ENCODE results near the gene RAB31.

The RAB31 gene

GRCh38 chr18:9827793-9828505, 119.8 kb downstream of the RAB31 start:
- Histone ChIP-seq H3K4me3 (ENCODE audit: low read depth in 1 of 2, low read length in 2 of 2) (no peak overlapping the region), H4K20me1 (ENCODE audit: insufficient read depth, low read length) (no peaks in the 10 kb centered on the region; the same call in 1 of the 2 replicates), H3K4me1 (ENCODE audit: insufficient read depth, low read length) (no peaks in the 10 kb centered on the region), H3K4me2 (ENCODE audit: insufficient read depth, low read length) (no peak overlapping the region), H3K27me3 (ENCODE audit: insufficient read depth, low read length, poor library complexity) (peaks cover 3% of the 10 kb centered on the region), H3K9ac (ENCODE audit: low read depth, low read length) (no peak overlapping the region), H3K79me2 (ENCODE audit: insufficient read depth, low read length) (no peaks in the 10 kb centered on the region), H3K36me3 (ENCODE audit: insufficient read depth, low read length) (no peaks in the 10 kb centered on the region), H2AFZ (ENCODE audit: low read depth, low read length) (no peak overlapping the region), H3K27ac (ENCODE audit: low read length) (no peak overlapping the region), H3K9me3 (ENCODE audit: insufficient read depth, low read length, severe bottlenecking) (no peaks in the 10 kb centered on the region)
- ATAC-seq (ENCODE audit: insufficient read depth, low read depth) (peak; percentile 53; the same call in 1 of the 3 replicates), DNase-seq (no peak)
- TF ChIP-seq EZH2 (IDR thresholded peaks at IDR 0.05; ENCODE audit: borderline replicate concordance, low read depth, low read length, severe bottlenecking) (no peak), CTCF (IDR thresholded peaks at IDR 0.05; ENCODE audit: borderline replicate concordance, extremely low read depth, low read length, poor library complexity, severe bottlenecking) (no peak)

DNA sequence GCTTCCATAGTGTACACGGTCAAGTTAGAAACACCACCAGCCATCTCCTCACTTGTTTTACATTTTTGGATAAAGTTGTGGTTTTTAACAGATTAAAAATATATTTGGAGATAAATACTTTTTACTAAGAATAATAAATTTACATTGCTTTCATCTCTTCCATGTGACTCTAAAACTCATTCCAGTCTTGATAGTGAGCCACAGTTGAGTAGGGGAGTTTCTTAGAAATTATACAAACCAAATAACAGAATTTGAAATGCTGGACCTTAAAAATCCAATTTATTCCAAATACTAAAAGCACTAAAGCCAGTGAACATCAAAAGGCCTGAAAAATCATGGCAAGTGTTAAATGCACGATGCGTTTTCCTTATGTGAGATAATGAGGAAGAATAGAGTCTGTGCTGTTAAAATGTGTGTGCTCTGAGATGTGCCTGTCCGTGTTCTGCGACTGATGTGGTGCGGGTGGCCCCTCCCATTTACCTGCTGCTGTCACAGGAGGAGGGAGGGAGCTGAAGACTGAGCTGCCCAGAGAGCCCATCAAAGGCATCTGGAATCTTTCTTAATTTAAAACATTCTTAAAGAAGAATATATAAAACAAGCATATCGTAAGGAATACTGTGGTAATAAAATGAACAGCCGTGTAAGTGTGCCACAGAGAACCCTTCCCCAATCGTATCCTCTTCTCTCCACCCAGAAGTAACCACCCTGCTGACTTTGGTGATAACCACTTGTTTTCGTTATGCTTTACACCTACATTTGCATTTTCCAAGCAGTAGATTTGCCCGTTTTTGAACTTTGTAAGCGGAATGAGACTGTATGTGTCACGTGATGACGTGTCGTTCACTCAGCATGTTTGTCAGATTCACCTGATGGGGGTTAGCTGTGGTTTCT, 120.7 kb downstream of the RAB31 start:
- ATAC-seq (ENCODE audit: insufficient read depth, low read depth), result no peak
- TF ChIP-seq CTCF (IDR thresholded peaks at IDR 0.05; ENCODE audit: borderline replicate concordance, extremely low read depth, low read length, poor library complexity, severe bottlenecking), result no peak
- TF ChIP-seq EZH2 (IDR thresholded peaks at IDR 0.05; ENCODE audit: borderline replicate concordance, low read depth, low read length, severe bottlenecking), result no peak
- no peaks in the 10 kb centered on the region for H3K79me2 ChIP-seq (ENCODE audit: insufficient read depth, low read length)
- H3K4me2 ChIP-seq (ENCODE audit: insufficient read depth, low read length), result no peak overlapping the region
- no peak overlapping the region for H3K9ac ChIP-seq (ENCODE audit: low read depth, low read length)
- no peak overlapping the region for H3K4me3 ChIP-seq (ENCODE audit: low read depth in 1 of 2, low read length in 2 of 2)
- H2AFZ ChIP-seq (ENCODE audit: low read depth, low read length), result no peak overlapping the region
- H3K4me1 ChIP-seq (ENCODE audit: insufficient read depth, low read length), result no peaks in the 10 kb centered on the region
- H3K27me3 ChIP-seq (ENCODE audit: insufficient read depth, low read length, poor library complexity), result peaks cover 3% of the 10 kb centered on the region
- no peak for DNase-seq
- no peak overlapping the region for H3K27ac ChIP-seq (ENCODE audit: low read length)
- H4K20me1 ChIP-seq (ENCODE audit: insufficient read depth, low read length), result no peaks in the 10 kb centered on the region; the same call in 1 of the 2 replicates
- no peaks in the 10 kb centered on the region for H3K9me3 ChIP-seq (ENCODE audit: insufficient read depth, low read length, severe bottlenecking)
- no peaks in the 10 kb centered on the region for H3K36me3 ChIP-seq (ENCODE audit: insufficient read depth, low read length)

DNA sequence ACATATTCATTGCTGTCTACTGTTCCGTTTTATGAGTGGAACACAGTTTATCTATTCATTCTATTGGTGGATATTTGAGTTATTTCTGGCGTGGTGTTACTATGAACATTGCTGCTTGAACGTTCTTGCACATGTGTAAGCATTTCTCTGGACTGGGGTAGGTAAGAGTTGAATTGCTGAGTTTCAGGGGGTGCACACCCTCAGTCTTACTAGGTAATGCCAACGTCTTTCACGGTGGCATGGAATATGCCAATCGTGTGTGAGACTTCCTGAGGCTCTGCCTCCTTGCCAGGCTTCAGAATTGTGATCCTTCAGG, 121.3 kb downstream of the RAB31 start:
- no peak overlapping the region for H3K9ac ChIP-seq (ENCODE audit: low read depth, low read length)
- ATAC-seq (ENCODE audit: insufficient read depth, low read depth) (no peak), DNase-seq (no peak)
- H3K27ac ChIP-seq (ENCODE audit: low read length), result no peak overlapping the region
- no peaks in the 10 kb centered on the region; the same call in 1 of the 2 replicates for H4K20me1 ChIP-seq (ENCODE audit: insufficient read depth, low read length)
- TF ChIP-seq EZH2 (IDR thresholded peaks at IDR 0.05; ENCODE audit: borderline replicate concordance, low read depth, low read length, severe bottlenecking) (no peak), CTCF (IDR thresholded peaks at IDR 0.05; ENCODE audit: borderline replicate concordance, extremely low read depth, low read length, poor library complexity, severe bottlenecking) (no peak)
- H3K27me3 ChIP-seq (ENCODE audit: insufficient read depth, low read length, poor library complexity), result peaks cover 3% of the 10 kb centered on the region
- no peaks in the 10 kb centered on the region for H3K9me3 ChIP-seq (ENCODE audit: insufficient read depth, low read length, severe bottlenecking)
- no peak overlapping the region for H3K4me2 ChIP-seq (ENCODE audit: insufficient read depth, low read length)
- no peaks in the 10 kb centered on the region for H3K4me1 ChIP-seq (ENCODE audit: insufficient read depth, low read length)
- H3K79me2 ChIP-seq (ENCODE audit: insufficient read depth, low read length), result no peaks in the 10 kb centered on the region
- H3K36me3 ChIP-seq (ENCODE audit: insufficient read depth, low read length), result no peaks in the 10 kb centered on the region
- H3K4me3 ChIP-seq (ENCODE audit: low read depth in 1 of 2, low read length in 2 of 2), result no peak overlapping the region
- no peak overlapping the region for H2AFZ ChIP-seq (ENCODE audit: low read depth, low read length)

Measured in DND-41 (cell line).